Loucy (cell line): ENCODE measurements around the gene PADI1.
A peak's percentile ranks its signal among the peaks of the same experiment; 100 is the strongest.

Experiments used
- H2AFZ ChIP-seq: fragments of 200-600 bp; sonication (generic); 2 replicates; pipeline ENCODE4 v1.6.0; 2016; ENCODE audit warnings: antibody characterized with exemption, mild to moderate bottlenecking, low read length, moderate library complexity
- H3F3A ChIP-seq: fragments of 200-600 bp; 2 replicates; pipeline ENCODE4 v1.6.0; 2016; ENCODE audit warnings: antibody characterized with exemption, low read depth, mild to moderate bottlenecking
- H3K27me3 ChIP-seq: fragments of 200-600 bp; sonication (generic); 2 replicates; pipeline ENCODE4 v1.6.1; 2014; ENCODE audit warnings: low read length, mild to moderate bottlenecking; ENCODE audit not compliant: insufficient read depth, poor library complexity, severe bottlenecking
- H3K36me3 ChIP-seq: fragments of 200-600 bp; sonication (generic); 2 replicates; pipeline ENCODE4 v1.6.1; 2016; ENCODE audit warnings: low read length; ENCODE audit not compliant: insufficient read depth
- H3K4me1 ChIP-seq: fragments of 200-600 bp; sonication (generic); 2 replicates; pipeline ENCODE4 v1.5.1; 2014; ENCODE audit warnings: low read length, mild to moderate bottlenecking; ENCODE audit not compliant: insufficient read depth, poor library complexity, severe bottlenecking
- H3K4me2 ChIP-seq: fragments of 200-600 bp; sonication (generic); 2 replicates; pipeline ENCODE4 v1.6.0; 2014; ENCODE audit warnings: antibody characterized with exemption, low read length, low read depth, mild to moderate bottlenecking; ENCODE audit not compliant: poor library complexity, severe bottlenecking
- H3K4me3 ChIP-seq: fragments of 200-600 bp; sonication (generic); 2 replicates; pipeline ENCODE4 v1.5.1; 2014; ENCODE audit warnings: low read length, mild to moderate bottlenecking, mixed read lengths; ENCODE audit not compliant: poor library complexity, severe bottlenecking
- H3K79me2 ChIP-seq: fragments of 200-600 bp; sonication (generic); 2 replicates; pipeline ENCODE4 v1.6.1; 2014; ENCODE audit warnings: low read length; ENCODE audit not compliant: insufficient read depth
- H3K9ac ChIP-seq: fragments of 200-600 bp; sonication (generic); 2 replicates; pipeline ENCODE4 v1.6.0; 2014; ENCODE audit warnings: mild to moderate bottlenecking, low read depth, low read length, moderate library complexity; ENCODE audit not compliant: poor library complexity, severe bottlenecking
- H3K9me2 ChIP-seq: fragments of 200-600 bp; sonication (generic); replicated peaks from 2 replicates; pipeline ENCODE4 v1.6.1; 2016; ENCODE audit warnings: low read depth, low read length, mixed read lengths
- H3K9me3 ChIP-seq: fragments of 200-600 bp; sonication (generic); 2 replicates; pipeline ENCODE4 v1.6.1; 2014; ENCODE audit warnings: mild to moderate bottlenecking, antibody characterized with exemption, low read length, low read depth; ENCODE audit not compliant: insufficient read depth
- H4K20me1 ChIP-seq: fragments of 200-600 bp; sonication (generic); 2 replicates; pipeline ENCODE4 v1.6.0; 2014; ENCODE audit warnings: antibody characterized with exemption, low read length, mild to moderate bottlenecking; ENCODE audit not compliant: insufficient read depth, poor library complexity, severe bottlenecking
- EZH2phosphoT487 ChIP-seq: fragments of 200-600 bp; IDR thresholded peaks from 2 replicates; pipeline ENCODE4 v1.6.1; 2018; ENCODE audit warnings: antibody characterized with exemption, mild to moderate bottlenecking, moderate library complexity, borderline replicate concordance
- TF ChIP-seq, protein P1 (sequence below): fragments of 200-600 bp; sonication (generic); conservative IDR thresholded peaks from 2 replicates; pipeline ENCODE4 v1.5.1; 2014; ENCODE audit warnings: mild to moderate bottlenecking, antibody characterized with exemption, low read length

The PADI1 gene

DNA sequence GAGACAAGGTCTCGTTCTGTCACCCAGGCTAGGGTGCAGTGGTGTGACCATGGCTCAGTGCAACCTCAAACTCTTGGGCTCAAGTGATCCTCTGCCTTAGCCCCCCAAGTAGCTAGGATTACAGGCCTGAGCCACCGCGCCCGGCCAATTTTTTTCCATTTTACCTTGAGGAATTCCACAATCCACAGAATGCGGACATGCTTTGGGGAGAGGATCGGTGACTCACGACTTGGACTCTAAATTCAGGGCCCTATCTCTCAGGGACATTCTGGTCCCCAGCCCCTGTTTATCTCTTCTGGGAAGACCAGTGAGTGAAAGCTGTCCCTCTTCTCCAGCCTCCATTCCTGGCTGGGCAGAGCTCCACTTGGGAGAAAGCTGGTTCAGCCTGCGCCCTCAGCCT lies 5.2 kb downstream of the PADI1 start:
- H3K4me3 ChIP-seq = no peak overlapping the region
- H3K9me3 ChIP-seq = no peaks in the 10 kb centered on the region
- no peaks in the 10 kb centered on the region for H3F3A ChIP-seq
- peak overlapping the region; percentile 37 for H3K9ac ChIP-seq
- no peaks in the 10 kb centered on the region for H3K27me3 ChIP-seq
- H3K36me3 ChIP-seq = no peaks in the 10 kb centered on the region
- H3K79me2 ChIP-seq = no peaks in the 10 kb centered on the region
- H2AFZ ChIP-seq = no peak overlapping the region
- TF ChIP-seq, protein P1, sequence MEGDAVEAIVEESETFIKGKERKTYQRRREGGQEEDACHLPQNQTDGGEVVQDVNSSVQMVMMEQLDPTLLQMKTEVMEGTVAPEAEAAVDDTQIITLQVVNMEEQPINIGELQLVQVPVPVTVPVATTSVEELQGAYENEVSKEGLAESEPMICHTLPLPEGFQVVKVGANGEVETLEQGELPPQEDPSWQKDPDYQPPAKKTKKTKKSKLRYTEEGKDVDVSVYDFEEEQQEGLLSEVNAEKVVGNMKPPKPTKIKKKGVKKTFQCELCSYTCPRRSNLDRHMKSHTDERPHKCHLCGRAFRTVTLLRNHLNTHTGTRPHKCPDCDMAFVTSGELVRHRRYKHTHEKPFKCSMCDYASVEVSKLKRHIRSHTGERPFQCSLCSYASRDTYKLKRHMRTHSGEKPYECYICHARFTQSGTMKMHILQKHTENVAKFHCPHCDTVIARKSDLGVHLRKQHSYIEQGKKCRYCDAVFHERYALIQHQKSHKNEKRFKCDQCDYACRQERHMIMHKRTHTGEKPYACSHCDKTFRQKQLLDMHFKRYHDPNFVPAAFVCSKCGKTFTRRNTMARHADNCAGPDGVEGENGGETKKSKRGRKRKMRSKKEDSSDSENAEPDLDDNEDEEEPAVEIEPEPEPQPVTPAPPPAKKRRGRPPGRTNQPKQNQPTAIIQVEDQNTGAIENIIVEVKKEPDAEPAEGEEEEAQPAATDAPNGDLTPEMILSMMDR = no peak
- TF ChIP-seq EZH2phosphoT487 = no peak
- no peaks in the 10 kb centered on the region for H4K20me1 ChIP-seq
- no peak overlapping the region for H3K4me2 ChIP-seq
- H3K9me2 ChIP-seq = no peaks in the 10 kb centered on the region
- H3K4me1 ChIP-seq = peaks cover 87% of the 10 kb centered on the region

DNA sequence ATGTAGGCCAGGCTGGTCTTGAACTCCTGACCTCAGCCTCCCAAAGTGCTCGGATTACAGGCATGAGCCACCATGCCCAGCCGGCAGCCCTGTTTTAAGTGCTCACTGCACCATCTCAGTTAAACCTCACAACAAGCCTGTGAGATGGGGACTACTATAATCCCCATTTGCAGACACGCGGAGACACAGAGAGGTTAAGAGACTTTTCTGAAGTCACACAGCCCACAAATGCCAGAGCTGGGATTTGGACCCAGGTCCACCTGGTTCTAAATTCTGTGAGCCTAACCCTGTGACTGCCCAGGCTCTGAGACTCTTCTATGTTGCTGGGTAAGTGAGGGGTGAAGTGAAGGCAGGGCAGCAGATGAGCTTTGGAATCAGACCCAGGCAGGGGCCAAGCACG lies 6.4 kb downstream of the PADI1 start:
- no peak for TF ChIP-seq EZH2phosphoT487
- TF ChIP-seq, protein P1 = no peak

DNA sequence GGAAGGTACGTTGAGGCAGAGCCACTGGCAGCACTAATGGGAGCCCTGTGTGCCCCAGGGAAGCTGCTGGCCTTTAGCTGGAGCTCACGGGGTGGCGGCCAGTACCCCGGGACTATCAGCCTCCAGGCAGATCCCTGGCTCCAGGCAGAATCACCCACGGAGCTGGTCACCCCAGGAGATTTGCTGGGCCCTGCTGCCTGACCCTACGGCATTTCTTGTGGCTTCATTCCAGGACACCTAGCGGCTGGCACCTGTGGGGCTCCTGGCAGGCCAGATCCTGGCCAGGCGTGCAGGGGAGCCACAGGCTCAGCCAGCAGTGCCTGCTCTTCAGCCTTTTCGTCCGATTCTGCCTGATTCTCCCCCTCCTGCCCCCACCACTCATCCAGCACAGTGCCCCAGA lies 7.1 kb downstream of the PADI1 start:
- Histone ChIP-seq H3K9me3 (no peaks in the 10 kb centered on the region), H3K4me3 (peak overlapping the region; percentile 66), H3F3A (no peaks in the 10 kb centered on the region), H4K20me1 (no peaks in the 10 kb centered on the region), H3K36me3 (no peaks in the 10 kb centered on the region), H3K9ac (peak overlapping the region; percentile 73), H3K9me2 (no peaks in the 10 kb centered on the region), H2AFZ (no peak overlapping the region), H3K27me3 (no peaks in the 10 kb centered on the region), H3K4me1 (peaks cover 86% of the 10 kb centered on the region), H3K4me2 (peak overlapping the region; percentile 90), H3K79me2 (no peaks in the 10 kb centered on the region)
- TF ChIP-seq, protein P1 = no peak
- no peak for TF ChIP-seq EZH2phosphoT487

More for the DNA sequence above, 6.4 kb downstream of the PADI1 start:
- Histone ChIP-seq H3K4me3 (peak overlapping the region; percentile 66), H3K27me3 (no peaks in the 10 kb centered on the region), H3K4me1 (peaks cover 91% of the 10 kb centered on the region), H3K9me3 (no peaks in the 10 kb centered on the region), H3K9ac (peak overlapping the region; percentile 73), H3K36me3 (no peaks in the 10 kb centered on the region), H4K20me1 (no peaks in the 10 kb centered on the region), H3K9me2 (no peaks in the 10 kb centered on the region), H3K79me2 (no peaks in the 10 kb centered on the region), H3F3A (no peaks in the 10 kb centered on the region), H2AFZ (no peak overlapping the region), H3K4me2 (peak overlapping the region; percentile 90)
